Measurements from ENCODE around the gene SMAD6.

The SMAD6 gene

DNA sequence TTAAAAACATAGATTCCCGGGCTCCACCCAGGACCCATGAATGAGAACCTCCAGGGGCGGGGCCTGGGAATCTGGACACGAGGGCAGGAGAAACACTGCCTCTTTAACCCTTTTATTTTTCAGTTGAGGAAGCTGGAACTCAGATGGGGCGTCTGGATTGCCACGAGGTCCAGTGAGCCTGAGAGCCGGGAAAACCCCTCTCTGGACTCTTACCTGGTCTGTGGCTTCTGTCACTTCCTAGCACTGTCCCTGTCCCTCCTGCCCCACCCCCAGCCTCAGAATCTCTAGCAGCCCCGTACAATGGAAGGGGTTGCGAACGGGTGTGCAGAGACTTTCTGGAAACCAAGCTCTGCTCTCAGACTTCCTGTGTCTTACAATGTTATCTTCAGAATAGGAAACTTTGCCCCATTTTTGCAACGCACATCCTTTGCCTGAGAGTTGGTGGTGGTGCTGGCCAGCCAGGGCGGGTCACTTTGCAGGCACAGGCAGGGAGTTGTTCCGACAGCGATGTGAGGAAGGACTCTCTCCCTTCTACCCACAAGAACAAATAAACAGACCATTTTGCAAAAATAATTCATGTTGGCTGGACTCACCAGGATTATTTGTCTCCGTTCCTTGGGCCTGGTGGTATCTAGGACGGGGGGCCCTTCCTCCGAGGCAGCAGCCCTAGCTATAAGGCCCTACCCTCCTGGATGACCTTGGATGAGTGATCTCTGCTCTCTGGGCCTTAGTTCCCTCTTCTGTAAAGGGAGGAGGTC lies 59.1 kb downstream of the SMAD6 start:
- no peak for DNase-seq

DNA sequence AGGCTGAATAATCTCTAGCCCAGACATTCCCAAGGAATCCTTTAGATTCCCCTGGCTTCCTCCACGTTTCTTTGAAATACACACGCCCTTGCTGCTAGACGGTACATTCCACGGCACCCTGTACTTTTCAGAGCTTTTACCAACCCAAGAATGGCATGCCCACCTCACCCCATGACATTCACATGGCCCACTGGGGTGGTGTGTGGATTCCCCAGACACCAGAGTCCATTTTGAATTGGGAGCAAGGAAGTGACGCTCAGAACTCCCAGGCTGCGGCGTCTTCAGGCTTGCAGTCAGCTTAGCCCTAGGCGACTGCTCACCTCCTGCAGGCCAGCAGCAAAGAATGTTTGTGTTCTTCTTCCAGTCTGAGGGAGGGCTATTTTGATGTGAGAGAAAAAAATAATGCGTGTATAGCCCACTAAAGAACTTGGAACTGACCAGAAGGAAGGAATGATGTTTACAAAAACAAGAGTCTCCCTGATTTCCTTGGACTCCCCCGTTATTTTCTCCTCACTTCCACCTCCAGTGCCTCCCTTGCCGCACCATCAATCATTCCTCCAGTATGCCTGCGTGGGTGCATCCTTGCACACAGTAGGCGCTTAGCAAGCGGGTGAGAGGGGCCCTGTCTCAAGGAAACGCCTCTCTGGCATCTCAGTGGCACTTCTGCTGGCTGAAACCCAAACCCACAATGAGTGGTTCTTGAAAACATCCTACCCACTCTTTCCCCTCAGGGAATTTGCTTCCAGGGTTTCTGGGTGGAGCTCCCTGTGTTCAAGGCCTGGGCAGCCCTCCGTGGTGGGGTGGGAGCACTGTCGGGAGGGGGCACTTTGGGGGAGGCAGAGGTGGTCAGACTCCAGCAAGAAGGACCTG lies 59.9 kb downstream of the SMAD6 start:
- DNase-seq = no peak

DNA sequence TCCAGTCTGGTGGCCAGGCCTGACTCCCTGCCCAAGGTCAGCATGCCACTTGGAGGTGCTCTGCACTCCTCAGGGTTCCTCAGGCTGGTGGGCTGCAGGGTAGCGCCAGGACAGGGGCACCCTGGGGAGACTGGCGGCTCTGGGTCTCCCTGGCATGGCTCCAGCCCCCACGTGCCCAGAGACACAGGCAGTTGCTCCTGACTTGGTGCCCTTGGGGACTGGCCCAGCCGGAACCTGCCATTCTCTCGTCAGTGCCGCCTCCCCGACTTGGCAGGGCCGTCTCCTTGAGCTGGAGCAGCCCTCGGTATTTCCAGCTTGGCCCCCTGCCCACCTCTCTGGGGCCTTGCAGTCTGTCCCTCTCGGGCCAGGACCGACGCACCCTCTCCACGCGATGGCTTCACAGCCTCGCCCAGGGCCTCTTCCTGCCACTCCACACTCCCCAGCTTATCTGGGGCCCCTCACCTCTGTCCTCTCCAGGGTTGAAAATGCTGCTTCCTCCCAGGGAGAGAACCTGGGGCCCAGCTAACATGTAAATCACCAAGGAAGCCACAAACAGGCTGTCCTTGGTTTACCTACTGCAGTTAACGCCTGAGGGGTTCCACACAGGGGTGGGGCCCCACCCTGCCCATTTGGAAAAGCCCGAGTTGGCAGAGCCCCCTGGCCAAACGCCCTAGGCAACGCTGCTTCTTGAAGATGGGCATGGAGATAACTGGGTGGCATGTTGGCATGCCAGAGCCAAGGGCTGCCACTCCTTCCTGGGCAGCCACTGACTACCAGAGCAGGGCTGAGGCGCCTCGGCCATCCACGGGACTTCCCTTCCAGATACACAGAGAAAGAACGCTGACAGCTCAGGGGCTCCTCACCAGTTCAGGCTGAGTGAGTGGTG lies 61.4 kb downstream of the SMAD6 start:
- DNase-seq = no peak

DNA sequence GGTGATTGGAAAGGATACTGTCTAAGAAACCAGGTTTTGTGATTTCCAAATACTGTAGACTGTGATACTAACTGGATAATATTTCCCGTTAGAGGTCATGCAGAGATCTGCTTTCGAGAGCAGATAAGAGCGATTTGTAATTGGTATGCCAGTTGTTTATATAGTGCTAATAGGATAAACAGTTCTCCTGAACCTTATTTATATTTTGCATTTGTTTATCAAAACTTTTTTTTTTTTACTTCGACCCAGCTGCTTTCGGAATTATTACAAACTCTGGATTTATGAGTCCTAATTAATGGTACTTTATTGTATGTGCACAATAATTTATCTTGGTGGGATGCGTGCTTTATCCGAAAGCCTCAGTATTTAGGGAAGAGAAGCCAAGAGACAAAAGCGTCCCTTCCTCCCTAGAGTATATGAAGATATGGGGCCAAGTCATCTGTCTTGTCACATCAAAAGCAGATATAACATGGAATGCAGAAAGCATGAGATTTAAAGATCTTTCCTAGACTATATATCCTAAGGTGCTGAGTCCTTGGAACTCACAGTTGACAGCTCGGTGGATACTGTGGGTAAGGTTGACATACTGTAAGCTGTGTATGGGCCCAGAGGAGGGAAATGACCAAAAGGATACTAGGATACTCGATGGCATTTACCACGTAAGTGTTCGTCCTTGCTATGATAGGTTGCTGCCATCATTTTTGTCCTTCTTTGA lies 62.2 kb downstream of the SMAD6 start:
- DNase-seq = no peak

- no peak for DNase-seq
Measured at GRCh38 chr15:66765478-66766281, 63.6 kb downstream of the SMAD6 start.

DNA sequence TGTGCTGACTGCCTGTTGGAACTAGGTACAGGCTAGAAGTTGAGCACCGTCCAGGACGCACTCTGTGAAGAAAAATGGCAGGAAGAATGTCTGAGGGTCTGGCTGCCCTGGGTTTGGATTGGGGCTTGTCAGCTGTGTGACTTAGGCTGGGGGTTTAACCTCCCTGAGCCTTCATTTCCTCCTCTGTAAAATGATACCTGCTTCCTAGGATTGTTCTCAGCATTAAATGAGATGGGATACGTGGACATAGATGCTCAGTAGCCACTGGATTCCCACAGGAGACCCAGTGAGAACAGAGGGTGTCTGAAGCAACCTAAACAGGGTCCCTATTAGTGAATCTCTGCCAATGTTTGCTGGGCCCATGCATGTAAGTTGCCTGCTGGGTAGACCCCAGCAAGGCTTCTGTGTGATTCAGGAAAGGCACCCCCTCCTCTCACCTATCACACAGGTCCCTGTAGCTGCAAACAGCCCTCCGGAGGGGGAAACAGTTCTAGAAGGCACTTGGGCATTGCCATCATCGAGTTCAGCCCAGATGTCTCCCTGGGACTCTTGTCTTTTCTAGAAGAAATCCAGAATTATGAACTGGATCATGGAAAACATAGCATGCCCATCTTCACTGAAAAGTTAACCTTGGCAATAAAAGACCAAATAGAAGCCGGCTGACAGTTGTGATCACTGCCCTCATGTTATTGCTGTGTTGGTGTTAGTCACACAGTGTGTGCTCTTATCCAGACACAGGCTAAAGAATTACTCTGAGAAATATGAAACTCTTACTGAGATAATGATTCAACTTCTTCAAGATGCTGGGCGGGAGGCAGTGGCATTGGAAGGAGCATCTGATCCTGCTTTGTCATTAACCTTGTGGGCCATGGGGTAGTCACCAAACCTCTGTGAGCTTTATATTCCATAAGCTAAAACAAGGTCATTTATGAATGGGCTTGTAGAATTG lies 64.5 kb downstream of the SMAD6 start:
- no peak for DNase-seq

DNA sequence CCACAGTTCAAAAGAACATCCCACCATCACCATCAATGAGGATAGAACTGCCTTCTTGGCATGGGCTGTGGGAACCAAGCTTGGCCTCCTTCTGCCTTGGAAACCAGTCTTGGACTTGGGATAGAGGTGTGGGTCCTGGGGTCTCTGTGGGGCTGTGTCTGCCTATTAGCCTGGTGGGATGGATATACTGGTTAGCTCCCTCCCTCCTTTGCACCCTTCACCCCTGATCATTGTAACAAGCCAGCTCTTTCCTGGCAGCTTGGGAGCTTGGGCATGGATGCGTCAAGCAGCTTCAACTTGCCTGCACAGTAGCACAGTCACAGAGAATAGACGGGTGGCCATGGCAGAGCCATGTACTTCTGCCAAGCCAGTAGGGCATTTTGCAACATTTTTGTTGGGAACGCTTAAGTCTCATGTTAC lies 65.2 kb downstream of the SMAD6 start:
- DNase-seq = no peak

- no peak for DNase-seq
Measured at GRCh38 chr15:66768987-66769386, 67.0 kb downstream of the SMAD6 start.

DNA sequence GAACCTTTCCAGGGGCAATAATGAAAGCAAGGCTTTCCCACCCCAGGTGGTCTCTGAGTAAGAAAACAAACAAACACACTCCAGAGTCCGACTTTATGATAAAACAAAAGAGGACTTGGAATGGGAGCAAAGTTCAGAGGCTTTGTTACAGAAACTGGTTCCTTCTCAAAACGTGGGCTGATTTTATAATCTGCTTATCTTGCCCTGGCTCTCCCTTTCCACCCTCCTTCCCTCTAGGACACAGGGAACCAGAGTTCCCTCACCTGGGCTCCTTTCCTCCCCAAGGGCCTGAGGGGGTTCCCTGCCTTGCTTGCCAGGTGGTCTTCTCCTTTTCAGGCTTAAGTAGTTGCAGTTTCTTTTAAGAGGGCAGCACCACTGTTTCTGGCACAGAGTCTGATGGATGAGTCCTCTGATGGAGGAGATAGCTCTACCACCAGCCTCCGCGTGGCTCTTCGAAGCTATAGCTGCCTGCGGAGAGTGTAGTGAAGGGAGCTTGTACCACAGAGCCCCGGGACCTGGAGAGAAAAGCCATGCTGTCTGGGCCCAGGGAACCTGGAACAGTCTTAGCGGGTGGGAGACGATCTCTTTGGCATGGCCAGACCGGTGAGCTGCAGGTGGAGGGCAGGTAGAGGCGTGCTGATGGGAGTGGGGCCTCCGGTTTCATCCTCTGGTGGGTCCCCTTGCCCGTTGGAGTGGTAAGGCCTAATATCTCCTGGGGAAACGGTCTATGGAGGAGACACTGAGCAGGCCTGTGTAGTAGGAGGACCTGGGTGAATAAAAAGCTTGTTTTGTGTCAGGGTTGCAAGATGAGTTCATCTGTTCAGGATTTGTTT lies 68.7 kb downstream of the SMAD6 start:
- no peak for DNase-seq

GRCh38 chr15:66771351-66771650 lies 69.3 kb downstream of the SMAD6 start:
- no peak for DNase-seq

GRCh38 chr15:66772604-66773128 lies 70.6 kb downstream of the SMAD6 start:
- no peak for DNase-seq

- DNase-seq = no peak
Measured at GRCh38 chr15:66773129-66773873, 71.3 kb downstream of the SMAD6 start.

GRCh38 chr15:66774001-66774814 lies 72.2 kb downstream of the SMAD6 start:
- no peak for DNase-seq

DNA sequence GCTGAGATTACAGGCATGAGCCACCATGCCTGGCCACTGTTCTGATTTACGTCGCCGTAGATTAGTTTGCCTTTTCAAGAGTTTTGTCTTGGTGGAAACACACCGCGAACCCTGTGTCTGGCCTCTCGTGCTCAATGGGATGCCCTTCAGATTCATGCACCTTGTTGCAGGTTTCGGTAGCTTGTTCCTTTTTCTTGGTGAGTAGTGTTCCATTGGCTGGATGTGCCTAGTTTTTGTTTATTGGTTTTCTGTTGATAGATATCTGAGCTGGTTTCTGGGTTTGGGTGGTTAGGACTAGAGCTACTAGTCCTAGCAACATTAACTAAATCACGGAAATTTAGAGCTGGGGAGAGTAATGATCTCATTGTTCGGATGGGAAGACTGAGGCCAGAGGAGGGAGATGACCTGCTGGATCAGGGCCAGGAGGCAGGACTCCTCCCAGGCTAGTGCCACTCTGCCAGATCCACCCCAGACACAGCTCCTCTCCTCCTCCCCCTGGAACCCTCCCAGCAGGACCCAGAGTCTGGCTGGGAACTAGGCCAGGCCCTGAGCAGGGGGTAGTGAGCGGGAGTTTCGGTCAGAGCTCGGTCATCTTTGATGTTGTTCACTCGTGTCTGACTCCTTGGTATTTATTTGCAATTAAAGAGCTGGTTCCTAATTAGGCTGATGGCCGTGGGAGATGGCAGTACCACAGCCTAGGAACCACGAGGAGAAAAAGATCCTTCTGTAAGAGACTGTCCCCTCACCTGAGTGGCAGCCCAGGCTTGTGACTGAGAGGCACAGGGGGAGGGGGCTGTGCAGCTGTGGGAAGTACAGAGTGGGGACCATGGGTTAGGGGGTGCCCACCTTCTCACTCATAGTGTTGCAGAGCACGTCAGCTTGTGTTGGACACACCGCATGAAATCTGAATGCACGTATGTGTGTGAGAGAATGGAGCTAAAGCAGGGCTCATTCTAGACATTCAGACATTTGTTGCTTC lies 73.4 kb downstream of the SMAD6 start:
- DNase-seq = no peak

DNA sequence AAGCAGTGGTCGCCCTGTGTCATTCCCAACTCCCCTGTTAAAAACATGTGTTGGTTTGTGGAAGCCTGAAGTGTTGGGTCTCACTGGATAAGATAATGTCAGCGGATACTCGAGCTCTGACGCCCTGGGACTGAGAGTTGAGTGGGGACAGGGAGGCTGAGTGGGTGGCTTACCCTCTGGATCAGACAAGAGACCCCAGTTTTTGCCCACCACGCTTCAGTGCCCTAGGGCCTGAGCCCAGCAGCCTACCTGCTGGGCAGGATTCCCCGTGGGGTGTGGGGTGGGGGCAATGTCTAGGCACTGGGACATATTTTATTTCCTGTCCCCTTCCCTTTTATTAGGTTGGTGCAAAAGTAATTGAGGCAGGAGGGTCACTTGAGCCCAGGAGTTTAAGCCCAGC lies 75.0 kb downstream of the SMAD6 start:
- DNase-seq = no peak

DNA sequence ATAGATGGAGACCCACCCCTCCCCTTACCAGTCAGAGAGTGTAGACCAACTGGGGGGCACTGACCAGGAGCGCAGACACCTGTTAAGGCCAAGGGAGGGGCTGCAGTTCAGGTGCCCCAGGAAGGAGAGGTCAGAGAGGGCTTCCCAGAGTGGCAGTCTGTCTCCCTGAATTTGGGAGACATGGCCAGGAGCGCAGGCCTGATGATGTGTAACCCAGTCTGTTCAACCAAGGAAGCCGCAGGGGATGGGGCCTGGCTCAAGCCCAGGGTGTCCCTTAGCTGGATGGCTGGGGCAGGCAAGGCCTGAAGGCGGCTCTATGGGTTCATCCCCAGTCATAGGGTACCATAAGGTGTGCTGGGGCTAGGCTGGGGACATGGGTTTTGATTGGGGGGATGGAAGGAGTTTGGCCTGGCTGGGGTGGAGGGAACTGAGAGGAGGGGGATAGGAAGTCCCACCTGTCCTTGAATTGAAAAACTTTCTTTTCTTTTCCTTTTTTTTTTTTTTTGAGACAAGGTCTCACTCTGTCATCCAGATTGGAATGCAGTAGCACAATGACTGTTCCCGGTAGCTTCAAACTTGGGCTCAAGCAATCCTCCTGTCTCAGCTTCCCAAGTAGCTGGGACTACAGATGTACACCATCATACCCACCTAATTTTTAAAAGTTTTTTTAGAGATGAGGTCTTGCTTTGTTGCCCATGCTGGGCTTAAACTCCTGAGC lies 75.7 kb downstream of the SMAD6 start:
- no peak for DNase-seq
